OCI-LY7 (cell line): ENCODE results near the gene GPC3. TPM values are rescaled to one million over a fixed set of nuclear protein-coding genes. Genes with fewer than 3 reads are reported as not detected.

ENCODE experiments used
- BruUV-seq: library from RNA; stranded (reverse); fragments of 400-500 nt; replicated peaks from 2 replicates; lab custom pipeline; 2021; lab: Mats Ljungman, UMichigan
- CTCF ChIA-PET: fragments of 300-600 bp; sonication (Branson Sonifier 250); formaldehyde crosslinking; loops from one replicate; lab custom pipeline; 2022; ENCODE audit warnings: antibody characterized with exemption; ENCODE audit not compliant: unreplicated experiment; lab: Charles Lee
- POLR2A ChIA-PET: fragments of 300-600 bp; sonication (Branson Sonifier 250); formaldehyde crosslinking; loops from one replicate; lab custom pipeline; 2022; ENCODE audit warnings: antibody characterized with exemption; lab: Charles Lee
- DNase-seq: peaks from one replicate; pipeline ENCODE4 v3.0.0-alpha.2; 2015; ENCODE audit warnings: low spot score
- H2AFZ ChIP-seq: fragments of 200-600 bp; sonication (generic), shearing (Covaris generic); 2 replicates; pipeline ENCODE4 v1.6.1; 2014; ENCODE audit warnings: mild to moderate bottlenecking, antibody characterized with exemption, low read length, moderate library complexity
- H3K27ac ChIP-seq: fragments of 200-600 bp; sonication (generic); 2 replicates; pipeline ENCODE4 v1.5.1; 2014; ENCODE audit warnings: mixed run types, low read depth, mild to moderate bottlenecking, moderate library complexity, low read length, inconsistent platforms; ENCODE audit not compliant: poor library complexity, severe bottlenecking
- H3K36me3 ChIP-seq: fragments of 200-600 bp; sonication (generic); 2 replicates; pipeline ENCODE4 v1.6.1; 2014; ENCODE audit warnings: mild to moderate bottlenecking, antibody characterized with exemption, low read length, moderate library complexity, mixed read lengths; ENCODE audit not compliant: insufficient read depth
- H3K4me1 ChIP-seq: fragments of 200-600 bp; sonication (generic); 2 replicates; pipeline ENCODE4 v1.5.1; 2014; ENCODE audit warnings: mild to moderate bottlenecking, low read length; ENCODE audit not compliant: insufficient read depth, poor library complexity, severe bottlenecking
- H3K4me2 ChIP-seq: fragments of 200-600 bp; sonication (generic); 2 replicates; pipeline ENCODE4 v1.6.1; 2014; ENCODE audit warnings: mild to moderate bottlenecking, low read length
- H3K4me3 ChIP-seq: fragments of 200-600 bp; sonication (generic); 2 replicates; pipeline ENCODE4 v1.5.1; 2014; ENCODE audit warnings: mild to moderate bottlenecking, low read depth, low read length; ENCODE audit not compliant: poor library complexity, severe bottlenecking
- H3K79me2 ChIP-seq: fragments of 200-600 bp; sonication (generic); 2 replicates; pipeline ENCODE4 v1.6.1; 2016; ENCODE audit warnings: low read depth, mild to moderate bottlenecking, low read length, moderate library complexity, mixed read lengths; ENCODE audit not compliant: insufficient read depth
- H3K9me2 ChIP-seq: fragments of 200-600 bp; sonication (generic); 2 replicates; pipeline ENCODE4 v1.6.1; 2016; ENCODE audit warnings: mild to moderate bottlenecking, low read length, mixed read lengths; ENCODE audit not compliant: insufficient read depth
- H3K9me3 ChIP-seq: fragments of 200-600 bp; sonication (generic); 2 replicates; pipeline ENCODE4 v1.6.1; 2014; ENCODE audit warnings: mild to moderate bottlenecking, mixed run types, low read length, mixed read lengths
- H4K20me1 ChIP-seq: fragments of 200-600 bp; sonication (generic); 2 replicates; pipeline ENCODE4 v1.6.1; 2014; ENCODE audit warnings: mild to moderate bottlenecking, antibody characterized with exemption, low read length, moderate library complexity, mixed read lengths; ENCODE audit not compliant: insufficient read depth
- CTCF ChIP-seq: fragments of 200-600 bp; sonication (generic); conservative IDR thresholded peaks from 2 replicates; pipeline ENCODE4 v1.5.1; 2014; ENCODE audit warnings: mild to moderate bottlenecking, antibody characterized with exemption, low read length, moderate library complexity, mixed read lengths
- EZH2phosphoT487 ChIP-seq: fragments of 200-600 bp; sonication (generic); IDR thresholded peaks from 2 replicates; pipeline ENCODE4 v1.6.1; 2018; ENCODE audit warnings: low read depth, borderline replicate concordance, mild to moderate bottlenecking, mixed run types, antibody characterized with exemption, low read length, moderate library complexity, mixed read lengths
- intact Hi-C: fragments of 100-400 bp; cut with micrococcal nuclease; formaldehyde crosslinking; loops from one replicate; pipeline ENCODE4 v1.10.0; 2022; ENCODE audit not compliant: unreplicated experiment
- total RNA-seq, 2 experiments: library from RNA; depleted of rRNA in 1 of 2; stranded (reverse); fragments of >200 nt in 1 of 2; shearing (Covaris generic) in 1 of 2; gene quantifications; 2 replicates each; pipeline ENCODE4 v1.2.3, GENCODE V29; 2014 to 2022

Gene GPC3
- total RNA-seq, 2 experiments from 2014 or later: not detected

GRCh38 chrX:133580625-133581024, 404.8 kb downstream of the GPC3 start:
- POLR2A ChIA-PET: no interaction called here
- H3K9me2 ChIP-seq: no peaks in the 10 kb centered on the region
- no peaks in the 10 kb centered on the region for H3K9me3 ChIP-seq
- CTCF ChIA-PET: no interaction called here
- no peaks in the 10 kb centered on the region for H3K4me1 ChIP-seq
- no peak overlapping the region for H3K4me3 ChIP-seq
- no peaks in the 10 kb centered on the region for H4K20me1 ChIP-seq
- no peaks in the 10 kb centered on the region for H3K79me2 ChIP-seq
- H3K4me2 ChIP-seq: no peak overlapping the region
- no peak overlapping the region for H3K27ac ChIP-seq
- intact Hi-C loops: no loop called here
- TF ChIP-seq EZH2phosphoT487 (no peak), CTCF (no peak)
- BruUV-seq: no TSS peak
- no peak for DNase-seq
- no peaks in the 10 kb centered on the region for H3K36me3 ChIP-seq
- no peak overlapping the region for H2AFZ ChIP-seq

- Histone ChIP-seq H4K20me1 (no peaks in the 10 kb centered on the region), H3K4me1 (no peaks in the 10 kb centered on the region), H2AFZ (no peak overlapping the region), H3K9me2 (no peaks in the 10 kb centered on the region), H3K4me3 (no peak overlapping the region), H3K4me2 (no peak overlapping the region), H3K36me3 (no peaks in the 10 kb centered on the region), H3K27ac (no peak overlapping the region), H3K79me2 (no peaks in the 10 kb centered on the region), H3K9me3 (no peaks in the 10 kb centered on the region)
- no peak for TF ChIP-seq CTCF
- TF ChIP-seq EZH2phosphoT487: no peak
- DNase-seq: no peak
- ChIA-PET CTCF (no interaction called here), POLR2A (no interaction called here)
- intact Hi-C loops: no loop called here
- no TSS peak for BruUV-seq
Observed at GRCh38 chrX:133579631-133580030, 405.8 kb downstream of the GPC3 start.

GRCh38 chrX:133576876-133577275, 408.5 kb downstream of the GPC3 start:
- H3K27ac ChIP-seq: no peak overlapping the region
- no peaks in the 10 kb centered on the region for H3K9me3 ChIP-seq
- TF ChIP-seq EZH2phosphoT487: no peak
- no peaks in the 10 kb centered on the region for H4K20me1 ChIP-seq
- H3K79me2 ChIP-seq: no peaks in the 10 kb centered on the region
- BruUV-seq: no TSS peak
- H3K4me1 ChIP-seq: no peaks in the 10 kb centered on the region
- H3K4me2 ChIP-seq: no peak overlapping the region
- ChIA-PET POLR2A (no interaction called here), CTCF (no interaction called here)
- no peaks in the 10 kb centered on the region for H3K9me2 ChIP-seq
- H3K36me3 ChIP-seq: no peaks in the 10 kb centered on the region
- DNase-seq: no peak
- intact Hi-C loops: no loop called here
- no peak overlapping the region for H3K4me3 ChIP-seq
- H2AFZ ChIP-seq: no peak overlapping the region
